Measurements from ENCODE around the gene ADISSP.

Gene ADISSP

DNA sequence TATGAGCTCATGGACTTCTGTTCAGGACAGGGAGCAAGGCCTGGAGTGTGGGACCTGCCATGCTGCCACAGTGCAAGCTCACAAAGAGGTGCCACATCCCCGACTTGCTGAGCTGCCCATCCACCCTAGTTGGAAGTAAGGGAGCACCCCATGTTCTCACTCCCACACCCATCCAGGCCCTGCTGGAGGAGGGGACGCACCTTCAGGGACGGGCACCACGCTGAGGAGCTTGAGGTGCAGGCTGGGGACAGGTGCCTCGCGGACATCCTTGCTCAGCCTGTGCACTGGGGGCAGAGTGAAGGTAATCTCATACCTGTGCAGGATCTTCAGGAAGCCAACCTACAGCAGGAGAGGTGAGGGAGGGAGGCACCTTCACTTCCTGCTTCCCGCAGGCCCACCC, 12.3 kb downstream of the ADISSP start:
- DNase-seq (ENCODE audit: low read depth): no peak

DNA sequence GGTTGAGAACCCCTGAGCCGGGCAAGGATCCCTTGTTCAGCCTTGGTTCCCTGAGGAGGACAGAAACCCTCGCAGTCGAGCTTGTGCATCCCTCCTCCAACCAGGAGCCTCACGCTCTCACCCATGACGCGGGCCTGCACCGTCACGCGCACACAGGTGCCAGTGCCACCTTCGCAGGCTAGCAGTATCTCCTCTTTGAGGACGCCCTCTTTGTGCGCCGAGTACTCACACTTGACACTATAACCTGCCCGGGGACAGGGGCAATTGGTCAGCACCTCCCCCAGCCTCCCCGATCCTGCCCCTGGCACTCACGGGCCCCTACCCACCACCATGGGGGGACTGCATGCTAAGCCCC, 13.3 kb downstream of the ADISSP start:
- no peak for DNase-seq (ENCODE audit: low read depth)

DNA sequence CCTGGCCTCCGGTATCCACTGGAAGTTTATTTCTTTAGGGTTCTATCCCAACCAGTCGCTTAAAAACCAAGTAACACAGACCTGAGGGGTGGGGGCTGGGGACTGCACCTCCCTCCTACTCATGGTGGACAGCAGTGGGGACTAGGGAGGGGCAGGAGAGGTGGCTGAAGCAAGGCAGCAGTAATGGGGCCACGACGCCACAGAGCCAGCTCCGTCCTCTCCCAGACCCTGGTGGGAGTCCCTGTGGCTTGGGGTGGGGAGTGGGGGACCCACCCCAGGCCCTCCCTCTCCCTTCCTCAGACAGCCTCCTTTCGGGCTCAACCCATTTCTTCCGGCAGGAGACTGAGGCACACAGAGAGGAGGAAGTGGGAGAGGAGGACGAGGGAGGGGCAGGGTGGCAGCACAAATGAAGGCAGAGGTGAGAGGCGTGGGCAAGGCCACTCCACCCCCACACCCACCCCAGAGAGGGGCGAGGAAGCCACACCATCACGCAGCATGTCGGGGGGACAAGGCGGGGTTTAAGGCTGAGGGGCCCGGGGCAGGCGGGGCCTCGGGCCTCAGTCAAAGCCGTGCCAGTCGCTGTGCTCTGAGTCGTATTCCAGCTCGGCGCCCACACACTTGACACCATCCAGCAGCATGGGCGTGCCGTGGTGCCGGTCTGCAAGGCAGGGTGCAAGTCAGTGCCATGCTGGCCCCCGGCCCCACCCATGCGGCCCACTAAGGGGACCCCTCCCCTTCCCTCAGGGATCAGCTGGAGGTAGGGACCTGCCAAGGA, 13.9 kb downstream of the ADISSP start:
- no peak for DNase-seq (ENCODE audit: low read depth)

DNA sequence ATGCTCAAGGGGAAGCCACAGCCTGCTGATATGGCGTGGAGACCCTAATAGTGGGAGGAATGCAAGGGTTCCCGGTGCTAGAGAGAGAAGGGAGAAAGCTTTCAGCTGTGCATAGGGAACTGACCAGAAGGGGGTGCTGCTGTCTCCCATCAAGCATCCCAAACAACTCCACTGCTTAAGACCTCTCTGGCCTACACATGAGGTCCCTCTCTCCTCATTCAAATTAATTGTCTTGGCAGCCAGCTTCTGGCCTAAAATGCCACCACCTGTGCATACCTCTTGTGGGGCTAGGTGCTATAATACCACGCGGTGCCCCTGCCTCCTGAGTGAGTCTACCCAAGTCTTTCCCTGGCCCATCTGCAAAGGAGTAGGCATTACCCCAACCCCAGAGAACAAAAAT, 14.5 kb downstream of the ADISSP start:
- peak; percentile 59 for DNase-seq (ENCODE audit: low read depth)

DNA sequence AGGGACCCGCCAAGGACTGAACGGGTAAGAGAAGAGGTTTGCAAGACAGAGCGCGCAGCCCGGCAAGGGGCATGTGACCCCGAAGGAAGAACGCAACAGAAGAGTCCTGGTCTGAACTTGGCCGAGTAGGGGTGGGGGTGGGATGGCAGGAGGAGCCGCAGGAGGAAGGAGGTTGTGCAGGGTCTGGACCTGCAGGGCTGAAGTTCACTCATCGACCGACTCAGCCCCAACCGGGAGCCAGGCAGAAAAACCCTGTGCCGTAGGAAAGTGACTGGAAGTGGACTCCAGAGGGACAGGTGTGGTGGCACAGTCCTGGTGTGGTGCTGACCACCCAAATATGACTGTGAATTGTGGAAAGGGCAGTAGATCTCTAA, 15.2 kb downstream of the ADISSP start:
- DNase-seq (ENCODE audit: low read depth): no peak

DNA sequence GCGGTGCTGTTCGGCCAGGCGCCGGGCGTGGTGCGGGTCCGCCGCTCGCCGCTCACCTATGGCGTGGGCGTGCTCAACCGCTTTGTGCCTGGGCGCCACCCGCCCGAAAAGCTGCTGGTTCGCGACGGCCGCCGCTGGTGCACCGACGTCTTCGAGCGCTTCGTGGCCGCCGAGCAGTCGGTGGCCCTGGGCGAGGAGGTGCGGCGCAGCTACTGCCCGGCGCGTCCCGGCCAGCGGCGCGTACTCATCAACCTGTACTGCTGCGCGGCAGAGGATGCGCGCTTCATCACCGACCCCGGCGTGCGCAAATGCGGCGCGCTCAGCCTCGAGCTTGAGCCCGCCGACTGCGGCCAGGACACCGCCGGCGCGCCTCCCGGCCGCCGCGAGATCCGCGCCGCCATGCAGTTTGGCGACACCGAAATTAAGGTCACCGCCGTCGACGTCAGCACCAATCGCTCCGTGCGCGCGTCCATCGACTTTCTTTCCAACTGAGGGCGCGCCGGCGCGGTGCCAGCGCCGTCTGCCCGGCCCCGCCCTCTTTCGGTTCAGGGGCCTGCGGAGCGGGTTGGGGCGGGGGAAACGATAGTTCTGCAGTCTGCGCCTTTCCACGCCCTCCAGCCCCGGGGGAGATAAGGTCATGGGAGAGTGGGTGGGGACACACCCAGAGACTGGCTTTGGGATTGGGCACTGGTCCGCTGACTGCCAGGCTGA, 15.7 kb downstream of the ADISSP start:
- DNase-seq (ENCODE audit: low read depth): no peak

DNA sequence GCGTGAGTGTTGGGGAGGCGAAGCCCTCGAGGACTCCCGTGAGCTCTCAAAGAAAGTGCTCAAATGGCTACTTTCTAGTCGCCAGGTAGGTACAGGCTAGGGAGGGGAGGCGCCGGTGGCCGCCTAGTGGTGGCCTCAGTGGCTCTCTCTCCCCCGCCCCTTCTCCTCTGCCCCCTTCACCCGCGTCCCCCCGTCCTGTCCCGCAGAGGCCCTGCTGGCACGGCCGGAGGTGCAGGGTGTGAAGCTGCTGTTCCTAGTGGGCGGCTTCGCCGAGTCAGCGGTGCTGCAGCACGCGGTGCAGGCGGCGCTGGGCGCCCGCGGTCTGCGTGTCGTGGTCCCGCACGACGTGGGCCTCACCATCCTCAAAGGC, 16.3 kb downstream of the ADISSP start:
- DNase-seq (ENCODE audit: low read depth): no peak

DNA sequence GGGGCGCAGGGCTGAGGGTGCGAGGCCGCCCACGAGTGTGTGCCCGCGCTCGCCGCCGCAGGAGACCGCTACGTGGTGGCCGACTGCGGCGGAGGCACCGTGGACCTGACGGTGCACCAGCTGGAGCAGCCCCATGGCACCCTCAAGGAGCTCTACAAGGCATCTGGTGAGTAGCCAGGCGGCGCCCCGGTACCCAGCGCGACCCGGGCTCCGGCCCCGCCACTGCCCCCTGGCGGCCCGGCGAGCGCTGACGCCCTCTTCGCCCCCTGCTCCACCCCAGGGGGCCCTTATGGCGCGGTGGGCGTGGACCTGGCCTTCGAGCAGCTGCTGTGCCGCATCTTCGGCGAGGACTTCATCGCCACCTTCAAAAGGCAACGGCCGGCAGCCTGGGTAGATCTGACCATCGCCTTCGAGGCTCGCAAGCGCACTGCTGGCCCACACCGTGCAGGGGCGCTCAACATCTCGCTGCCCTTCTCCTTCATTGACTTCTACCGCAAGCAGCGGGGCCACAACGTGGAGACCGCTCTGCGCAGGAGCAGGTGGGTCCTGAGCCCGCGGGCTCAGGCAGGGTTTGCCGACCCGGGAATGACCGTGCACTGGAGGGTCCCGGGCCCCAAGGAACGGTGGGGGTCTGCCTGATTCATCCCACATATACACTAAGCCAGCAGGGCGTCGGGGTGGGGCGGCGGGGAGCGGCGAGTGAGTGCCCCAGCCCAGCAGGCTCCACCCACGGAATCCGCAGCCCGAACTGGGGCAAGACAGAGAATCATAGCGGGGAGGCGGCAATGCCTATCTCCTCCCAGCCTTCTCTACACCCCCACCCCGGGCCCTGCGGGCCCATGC, 17.6 kb downstream of the ADISSP start:
- DNase-seq (ENCODE audit: low read depth): no peak

DNA sequence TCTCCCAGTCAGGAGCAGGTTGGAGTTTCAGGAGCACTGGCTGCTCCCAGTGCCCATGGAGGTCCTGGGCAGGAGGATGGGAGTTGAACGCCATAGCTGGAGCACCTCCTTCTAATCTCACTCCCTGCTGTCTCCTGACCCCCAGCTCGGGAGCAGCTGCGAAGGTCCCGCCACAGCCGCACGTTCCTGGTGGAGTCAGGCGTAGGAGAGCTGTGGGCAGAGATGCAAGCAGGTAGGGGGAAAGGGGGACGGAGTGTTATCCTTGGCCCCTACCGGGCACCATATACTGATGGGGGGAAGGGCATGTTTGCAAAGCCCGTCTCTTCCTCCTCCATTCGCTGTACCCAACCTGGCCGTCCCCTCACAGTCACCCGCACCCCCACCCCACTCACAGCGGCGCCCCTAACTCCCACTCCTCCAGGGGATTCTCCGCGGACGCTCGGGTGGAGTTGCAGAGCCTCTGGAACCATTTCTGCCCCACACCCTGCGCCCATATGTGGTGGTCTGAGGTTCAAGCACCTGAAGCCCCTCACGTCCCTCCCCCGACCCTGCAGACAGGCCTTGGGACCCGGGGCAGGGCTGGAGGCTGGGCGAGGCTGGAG, 18.4 kb downstream of the ADISSP start:
- DNase-seq (ENCODE audit: low read depth): no peak

DNA sequence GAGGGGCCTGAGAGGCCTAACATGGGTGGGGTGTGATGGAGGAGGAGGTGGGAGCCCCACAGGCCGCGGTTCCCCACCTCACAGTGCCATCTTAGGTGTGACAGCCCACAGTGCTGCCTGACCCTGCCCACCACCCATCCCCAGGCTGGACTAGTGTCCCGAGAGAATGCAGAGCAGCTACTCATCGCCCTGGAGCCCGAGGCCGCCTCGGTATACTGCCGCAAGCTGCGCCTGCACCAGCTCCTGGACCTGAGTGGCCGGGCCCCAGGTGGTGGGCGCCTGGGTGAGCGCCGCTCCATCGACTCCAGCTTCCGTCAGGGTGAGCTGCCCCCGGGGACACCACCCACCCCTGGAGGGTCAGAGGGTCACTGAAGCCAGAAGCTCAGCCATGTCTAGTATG, 19.5 kb downstream of the ADISSP start:
- no peak for DNase-seq (ENCODE audit: low read depth)

DNA sequence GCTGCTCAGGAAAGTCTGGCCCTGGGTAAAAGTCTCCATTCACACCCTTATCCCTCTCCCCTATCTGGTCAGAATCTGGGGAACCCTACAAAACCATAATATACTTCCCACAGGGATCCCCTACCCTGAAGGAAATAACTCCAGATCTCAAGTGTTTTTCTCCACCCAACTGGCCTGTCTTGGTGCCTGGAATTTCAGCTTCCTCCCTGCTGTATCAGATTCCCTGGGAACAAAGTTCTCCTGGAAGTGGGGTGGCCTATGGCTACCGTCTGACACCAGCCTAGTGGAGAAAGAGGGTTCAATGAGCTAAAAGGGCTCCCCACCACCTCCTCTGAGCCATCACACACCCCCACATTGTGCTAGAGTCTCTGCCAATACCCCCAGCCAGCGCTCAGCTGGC, 20.1 kb downstream of the ADISSP start:
- no peak for DNase-seq (ENCODE audit: low read depth)

DNA sequence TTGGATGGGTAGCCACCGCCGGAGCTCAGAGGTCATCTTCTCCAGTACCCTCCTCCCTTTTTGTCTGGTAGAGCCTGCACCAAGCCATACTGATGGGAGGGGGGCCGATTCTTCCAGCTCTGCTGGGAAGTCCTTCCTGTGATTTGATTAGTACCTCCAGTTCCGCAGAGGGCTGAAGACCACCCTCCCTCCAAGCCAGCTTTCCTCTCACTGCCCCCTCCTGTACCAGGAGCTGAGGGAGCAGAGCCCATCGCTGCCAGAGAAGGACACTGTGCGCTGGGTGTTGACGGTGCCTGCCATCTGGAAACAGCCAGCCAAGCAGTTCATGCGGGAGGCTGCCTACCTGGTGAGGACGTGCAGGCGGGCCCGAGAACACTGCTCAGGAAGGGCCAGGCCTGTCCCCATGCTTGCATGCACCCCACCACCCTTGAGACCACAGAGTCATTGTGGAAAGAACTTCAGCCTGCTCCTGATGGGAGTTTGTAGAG, 21.8 kb downstream of the ADISSP start:
- DNase-seq (ENCODE audit: low read depth): no peak

DNA sequence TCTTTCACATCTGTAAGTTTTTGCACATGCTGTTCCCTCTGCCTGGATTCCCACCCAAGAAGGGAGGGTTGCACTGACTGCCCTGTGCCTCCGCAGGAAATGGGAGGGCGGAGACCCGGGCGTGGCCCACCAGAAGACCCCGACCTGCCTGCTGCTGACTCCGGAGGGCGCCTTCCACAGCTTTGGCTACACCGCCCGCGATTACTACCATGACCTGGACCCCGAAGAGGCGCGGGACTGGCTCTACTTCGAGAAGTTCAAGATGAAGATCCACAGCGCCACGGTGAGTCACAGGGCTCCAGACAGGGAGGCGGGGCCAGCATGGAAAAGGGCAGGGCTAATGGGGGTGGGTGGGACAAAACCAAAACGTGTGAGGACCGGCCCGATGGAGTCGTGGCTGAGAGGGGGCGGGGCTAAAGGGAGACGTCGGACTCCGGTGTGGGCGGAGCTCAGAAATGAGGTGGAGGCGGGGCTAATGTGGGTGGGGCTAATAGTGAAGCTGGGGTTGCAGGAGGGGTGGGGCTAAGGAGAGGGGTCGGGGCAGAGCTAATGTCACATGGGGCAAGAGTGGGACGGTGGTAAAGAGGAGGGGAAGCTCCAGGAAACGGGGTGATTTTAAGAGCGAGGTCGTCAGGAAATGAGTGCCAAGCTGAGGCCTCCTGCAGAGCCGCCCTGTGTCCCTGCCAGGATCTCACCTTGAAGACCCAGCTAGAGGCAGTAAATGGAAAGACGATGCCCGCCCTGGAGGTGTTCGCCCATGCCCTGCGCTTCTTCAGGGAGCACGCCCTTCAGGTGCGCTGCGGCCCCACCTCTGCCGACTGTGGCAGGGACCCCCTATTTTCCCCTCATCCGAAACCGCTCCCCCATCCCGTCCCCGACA, 22.5 kb downstream of the ADISSP start:
- DNase-seq (ENCODE audit: low read depth): no peak

DNA sequence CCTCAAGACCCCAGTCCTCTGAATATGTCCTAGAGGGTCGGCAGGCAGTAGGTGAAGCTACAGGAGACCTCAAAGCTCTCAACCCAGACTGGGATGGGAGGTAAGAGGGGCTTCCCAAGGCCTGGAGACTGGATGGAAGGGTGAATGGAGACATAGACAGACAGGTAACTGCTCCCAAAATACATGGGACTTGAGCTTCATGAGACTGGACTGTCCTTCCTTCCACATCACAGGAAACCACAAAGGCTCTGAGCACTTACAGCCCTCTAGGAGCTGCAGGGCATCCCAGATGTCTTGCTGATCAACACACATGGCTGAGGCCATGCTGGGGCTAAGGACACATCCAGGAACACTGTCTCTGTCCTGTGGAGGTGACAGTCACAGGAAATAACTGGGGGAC, 23.5 kb downstream of the ADISSP start:
- DNase-seq (ENCODE audit: low read depth): no peak

DNA sequence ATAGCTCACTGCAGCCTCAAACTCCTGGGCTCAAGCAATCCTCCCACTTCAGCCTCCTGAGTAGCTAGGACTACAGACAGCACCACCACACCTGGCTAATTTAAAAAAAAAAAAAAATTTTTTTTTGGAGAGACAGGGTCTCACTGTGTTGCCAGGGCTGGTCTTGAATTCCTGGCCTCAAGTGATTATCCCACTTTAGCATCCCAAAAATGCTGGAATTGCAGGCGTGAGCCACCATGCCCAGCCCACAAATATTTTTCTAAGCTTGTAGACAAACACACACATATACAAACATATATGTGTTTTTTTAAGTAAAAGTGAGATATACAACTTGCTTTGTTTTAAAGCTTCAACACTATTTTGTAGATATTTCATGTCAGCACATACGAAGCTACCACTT, 24.3 kb downstream of the ADISSP start:
- DNase-seq (ENCODE audit: low read depth): no peak

DNA sequence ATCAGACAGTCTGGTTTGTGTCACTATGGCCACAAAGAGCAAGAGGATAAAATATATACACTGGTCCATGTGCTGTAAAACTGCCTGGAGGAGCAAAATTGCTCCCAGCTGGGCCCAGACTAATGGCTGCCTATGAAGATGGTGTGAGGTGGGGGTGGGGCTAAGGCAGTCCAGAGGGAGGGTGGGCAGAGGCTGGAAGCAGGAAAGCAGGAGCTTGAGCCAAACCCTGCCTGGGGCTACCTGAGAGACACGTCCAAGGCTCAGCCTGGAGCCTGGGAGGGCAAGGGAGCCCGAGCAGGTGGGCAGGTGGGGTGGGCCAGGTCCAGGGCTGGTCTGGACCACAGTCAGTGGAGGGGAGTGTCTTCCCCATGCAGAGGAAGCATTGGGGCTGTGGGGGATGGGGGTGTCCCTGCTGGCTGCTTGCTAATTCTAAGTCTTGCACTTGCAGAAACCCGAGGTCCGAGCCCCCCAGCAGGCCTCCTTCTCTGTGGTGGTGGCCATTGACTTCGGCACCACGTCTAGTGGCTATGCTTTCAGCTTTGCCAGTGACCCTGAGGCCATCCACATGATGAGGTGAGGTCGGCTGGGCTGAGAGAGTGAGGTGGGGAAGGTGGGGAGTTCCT, 25.6 kb downstream of the ADISSP start:
- DNase-seq (ENCODE audit: low read depth): no peak

DNA sequence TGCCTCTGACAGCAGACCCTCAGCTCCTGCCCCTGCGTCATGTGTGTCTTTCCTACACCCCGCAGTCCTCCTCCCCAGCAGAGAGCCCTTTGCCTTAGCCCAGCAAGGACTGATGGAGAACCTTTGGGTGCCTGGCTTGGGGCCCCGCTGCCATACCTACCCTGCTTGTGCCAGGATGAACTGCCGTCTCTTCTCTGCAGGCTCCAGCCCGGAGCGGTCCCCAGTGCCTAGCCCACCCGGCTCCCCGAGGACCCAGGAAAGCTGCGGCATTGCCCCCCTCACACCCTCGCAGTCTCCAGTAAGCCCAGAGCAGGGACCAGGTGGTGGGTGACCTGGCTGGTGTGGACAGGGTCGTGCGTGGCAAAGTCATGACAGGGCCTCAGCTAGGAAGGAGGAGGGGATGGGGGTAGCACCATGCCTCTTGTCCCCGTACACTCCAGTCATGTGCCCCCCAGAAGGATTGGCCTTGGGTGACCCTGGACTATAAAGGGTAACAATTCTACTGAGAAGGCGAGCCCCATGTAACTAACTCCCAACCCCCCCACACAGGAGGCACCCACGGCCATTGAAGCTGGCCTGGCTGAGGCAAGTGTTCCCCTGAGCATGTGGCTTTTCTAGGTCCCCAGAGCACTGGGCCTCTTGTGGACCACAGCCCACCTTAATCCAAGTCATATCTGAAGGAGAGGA, 26.8 kb downstream of the ADISSP start:
- no peak for DNase-seq (ENCODE audit: low read depth)

DNA sequence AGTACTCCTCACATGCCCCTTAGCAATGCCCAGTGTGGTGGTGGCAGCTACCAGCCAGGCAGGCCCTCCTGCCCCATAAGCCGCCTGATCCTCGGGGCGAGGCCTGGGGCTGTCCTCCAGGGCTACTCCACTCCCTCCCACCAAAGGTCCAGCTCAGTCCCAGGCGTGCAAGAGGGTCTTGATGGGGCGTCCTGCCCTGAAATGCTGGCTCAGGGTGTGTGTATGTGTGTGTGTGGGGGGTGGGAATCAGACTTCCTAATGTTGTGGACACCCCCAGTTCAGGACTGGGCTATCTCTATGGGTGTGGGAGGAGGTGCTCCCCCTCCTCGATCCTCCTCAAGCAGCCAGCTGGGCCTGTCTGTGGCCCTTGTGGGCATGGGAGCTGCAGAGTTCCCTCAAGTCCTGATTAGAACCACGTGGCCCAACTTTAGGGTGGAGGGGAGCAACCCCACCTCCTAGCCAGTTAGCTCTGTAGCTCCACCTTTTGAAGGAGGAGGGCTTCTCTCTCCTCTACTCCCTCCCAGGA, 27.6 kb downstream of the ADISSP start:
- no peak for DNase-seq (ENCODE audit: low read depth)

DNA sequence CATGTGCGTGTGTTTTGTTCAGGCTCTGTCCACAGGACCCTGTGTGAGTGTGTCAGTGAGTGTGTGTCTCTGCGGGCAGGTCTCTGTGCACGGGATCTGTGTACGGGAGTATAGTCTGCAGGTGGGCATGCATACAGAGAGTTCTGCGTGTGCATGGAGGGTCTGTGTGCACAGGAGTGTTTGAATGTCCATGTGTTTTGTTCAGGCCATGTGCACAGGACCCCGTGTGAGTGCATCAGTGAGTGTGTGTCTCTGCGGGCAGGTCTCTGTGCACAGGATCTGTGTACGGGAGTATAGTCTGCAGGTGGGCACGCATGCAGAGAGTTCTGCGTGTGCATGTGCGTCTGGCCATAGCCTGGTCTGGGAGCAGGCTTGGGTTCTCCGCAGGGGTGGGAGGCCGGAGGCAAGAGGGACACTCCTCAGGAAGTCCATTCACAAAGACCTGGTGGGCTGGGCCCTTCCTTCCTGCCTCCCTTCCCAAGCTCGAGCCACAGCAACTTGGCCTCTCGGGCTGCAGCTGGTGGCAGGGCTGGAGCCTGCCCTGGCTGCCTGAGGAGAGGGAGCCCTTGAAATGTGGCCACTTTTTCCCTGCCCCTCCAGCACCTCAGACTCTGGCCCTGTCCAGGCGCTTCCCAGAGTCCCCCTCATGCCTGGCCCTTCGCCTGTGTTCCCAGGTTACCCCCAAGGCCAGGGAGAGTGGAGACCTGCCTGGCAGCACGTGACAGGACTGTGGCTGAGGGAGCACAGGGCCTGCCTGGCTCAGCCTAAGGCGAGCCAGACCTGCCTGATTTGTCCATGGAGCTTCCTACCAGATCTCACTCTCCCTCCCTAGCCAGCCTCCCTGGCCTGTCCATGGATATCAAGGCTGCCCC, 28.3 kb downstream of the ADISSP start:
- no peak for DNase-seq (ENCODE audit: low read depth)
